Transverse colon (tissue), 4 donors: ENCODE measurements around the gene LAMTOR4. TPM values are rescaled to one million over a fixed set of nuclear protein-coding genes. Genes with fewer than 3 reads are reported as not detected.
A peak's percentile ranks its signal among the peaks of the same experiment; 100 is the strongest.

ENCODE experiments used
- DNase-seq: peaks from one replicate; pipeline ENCODE4 v3.0.0-alpha.2; 2019
- H3K27ac ChIP-seq, 4 donors: fragments of 200-600 bp; sonication (generic); 2 replicates each; pipeline ENCODE4 v1.5.1; 2016 to 2018; ENCODE audit warnings: inconsistent platforms in 4 of 4
- H3K27me3 ChIP-seq: fragments of 200-600 bp; sonication (generic); 2 replicates; pipeline ENCODE4 v1.5.1; 2017; ENCODE audit warnings: inconsistent platforms
- H3K36me3 ChIP-seq, 4 donors: fragments of 200-600 bp; sonication (generic); 2 replicates each; pipeline ENCODE4 v1.5.1; 2017 to 2019; ENCODE audit warnings: inconsistent platforms in 4 of 4
- H3K4me1 ChIP-seq, 4 donors: fragments of 200-600 bp; sonication (generic); 2 replicates each; pipeline ENCODE4 v1.5.1; 2017 to 2020; ENCODE audit warnings: inconsistent platforms in 4 of 4
- H3K4me3 ChIP-seq, 4 donors: fragments of 200-600 bp; sonication (generic); 1 replicate in 1 of 4; 2 replicates in 3 of 4; pipeline versions ENCODE4 v1.5.1 to v1.6.1; 2017 to 2019; ENCODE audit warnings: inconsistent platforms in 4 of 4
- H3K9me3 ChIP-seq, 2 donors: fragments of 200-600 bp; sonication (generic); 2 replicates each; pipeline ENCODE4 v1.5.1; 2017 to 2019; ENCODE audit warnings: inconsistent platforms in 2 of 2
- CTCF ChIP-seq, 5 experiments: fragments of 200-600 bp in 3 of 5; fragments of 450-650 bp in 2 of 5; sonication (generic) in 3 of 5; IDR thresholded peaks; 1 replicate in 2 of 5; 2 replicates in 3 of 5; pipeline ENCODE4 v1.5.1; 2016 to 2017; ENCODE audit warnings: antibody characterized with exemption in 5 of 5, inconsistent platforms in 3 of 5, mild to moderate bottlenecking in 2 of 5, moderate library complexity in 1 of 5
- EP300 ChIP-seq: sonication (generic); formaldehyde crosslinking; IDR thresholded peaks from one replicate; pipeline ENCODE4 v1.6.1; 2017; ENCODE audit warnings: antibody characterized with exemption, low read depth
- POLR2A ChIP-seq: fragments of 450-650 bp; IDR thresholded peaks from one replicate; pipeline ENCODE4 v1.6.1; 2016; ENCODE audit warnings: antibody characterized with exemption, mild to moderate bottlenecking, moderate library complexity
- POLR2AphosphoS5 ChIP-seq, 3 donors: sonication (generic); formaldehyde crosslinking; IDR thresholded peaks; one replicate each; pipeline ENCODE4 v1.6.1; 2016; ENCODE audit warnings: antibody characterized with exemption in 3 of 3
- whole genome bisulfite sequencing, 2 donors: methylation state at CpG; one replicate each; pipeline ENCODE4 v1.1.5; 2018; ENCODE audit warnings: low coverage in 1 of 2; 5-methylcytosine and 5-hydroxymethylcytosine counted together
- in situ Hi-C, 4 donors: fragments of 200-750 bp; cut with MboI; loops; one replicate each; pipeline versions ENCODE4 v1.15.0 to v1.15.1; 2017; ENCODE audit warnings: low sequenced_read_pairs in 3 of 4, low pct_ligation_motif_present in 1 of 4, low pct_unique_long_range_greater_than_20kb in 1 of 4
- intact Hi-C: fragments of 100-400 bp; cut with DNase I; formaldehyde crosslinking; loops from one replicate; pipeline ENCODE4 v1.15.1; 2023; ENCODE audit warnings: low total_unique reads
- total RNA-seq, 4 donors: library from RNA; depleted of rRNA; stranded (reverse); fragments of >200 nt; gene quantifications; one replicate each; pipeline ENCODE4 v1.1.0, GENCODE V29; 2016

The LAMTOR4 gene
- total RNA-seq, 4 donors from 2014 or later = 105 to 403 (median 256) TPM

GRCh38 chr7:100171840-100172239 is 23.1 kb downstream of the LAMTOR4 start:
- no peaks in the 10 kb centered on the region for H3K9me3 ChIP-seq
- H3K36me3 ChIP-seq = no peaks in the 10 kb centered on the region
- in situ Hi-C loops = no loop called here
- H3K4me3 ChIP-seq = peak overlapping the region in 3 of 4 donors; percentile 25 to 55 (median 49)
- peaks cover 16% of the 10 kb centered on the region for H3K27me3 ChIP-seq
- intact Hi-C loops = no loop called here
- TF ChIP-seq POLR2AphosphoS5 (IDR thresholded peaks at IDR 0.05) (no peak), CTCF (IDR thresholded peaks at IDR 0.05) (no peak), EP300 (no peak), POLR2A (no peak)
- no peak overlapping the region for H3K27ac ChIP-seq
- peaks cover 13 to 42% (median 36%) of the 10 kb centered on the region in 4 donors for H3K4me1 ChIP-seq
- WGBS, 2 donors = 29 to 39% methylated on average over 6 to 12 of the region's 22 CpGs
- DNase-seq = no peak

GRCh38 chr7:100173806-100174495 is 25.2 kb downstream of the LAMTOR4 start:
- no peak overlapping the region for H3K4me3 ChIP-seq
- intact Hi-C loops = no loop called here
- 53 to 89% methylated on average over 4 to 11 of the region's 11 CpGs for WGBS, 2 donors
- TF ChIP-seq POLR2A (no peak), POLR2AphosphoS5 (IDR thresholded peaks at IDR 0.05) (no peak), EP300 (no peak), CTCF (IDR thresholded peaks at IDR 0.05) (no peak)
- no peak overlapping the region for H3K27ac ChIP-seq
- DNase-seq = no peak
- no peaks in the 10 kb centered on the region for H3K36me3 ChIP-seq
- in situ Hi-C loops = no loop called here
- H3K9me3 ChIP-seq = no peaks in the 10 kb centered on the region
- H3K27me3 ChIP-seq = peaks cover 16% of the 10 kb centered on the region
- peaks cover 12 to 33% (median 23%) of the 10 kb centered on the region in 4 donors for H3K4me1 ChIP-seq

- no peak for DNase-seq
- H3K27ac ChIP-seq = no peak overlapping the region
- H3K36me3 ChIP-seq = no peaks in the 10 kb centered on the region
- H3K27me3 ChIP-seq = peaks cover 16% of the 10 kb centered on the region
- in situ Hi-C loops = no loop called here
- no peaks in the 10 kb centered on the region for H3K9me3 ChIP-seq
- intact Hi-C loops = no loop called here
- no peak overlapping the region for H3K4me3 ChIP-seq
- H3K4me1 ChIP-seq = peaks cover 12 to 29% (median 22%) of the 10 kb centered on the region in 4 donors
- TF ChIP-seq POLR2A (no peak), POLR2AphosphoS5 (IDR thresholded peaks at IDR 0.05) (no peak), CTCF (IDR thresholded peaks at IDR 0.05) (no peak), EP300 (no peak)
- WGBS, 2 donors = 91% methylated on average over 5 of the region's 5 CpGs; no CpG with 5 or more reads in 1 of the 2 donors
Measured at GRCh38 chr7:100174582-100174981, 25.9 kb downstream of the LAMTOR4 start.

GRCh38 chr7:100175296-100175935 is 26.7 kb downstream of the LAMTOR4 start:
- intact Hi-C loops = no loop called here
- no peak for DNase-seq
- H3K9me3 ChIP-seq = no peaks in the 10 kb centered on the region
- peaks cover 12 to 29% (median 22%) of the 10 kb centered on the region in 4 donors for H3K4me1 ChIP-seq
- in situ Hi-C loops = no loop called here
- WGBS, 2 donors = 92 to 97% methylated on average over 10 to 14 of the region's 14 CpGs
- no peaks in the 10 kb centered on the region for H3K36me3 ChIP-seq
- no peak overlapping the region for H3K27ac ChIP-seq
- H3K27me3 ChIP-seq = peaks cover 16% of the 10 kb centered on the region
- H3K4me3 ChIP-seq = no peak overlapping the region
- no peak for TF ChIP-seq POLR2A
- no peak for TF ChIP-seq POLR2AphosphoS5 (IDR thresholded peaks at IDR 0.05)
- TF ChIP-seq CTCF (IDR thresholded peaks at IDR 0.05) = no peak
- no peak for TF ChIP-seq EP300
